ENCODE data around the gene ZC3H13.
A peak's percentile ranks its signal among the peaks of the same experiment; 100 is the strongest.

The ZC3H13 gene

GRCh38 chr13:46052319-46053161, at the start of gene ZC3H13:
Gene ZC3H13, minus strand, starts transcription at chr13:46052746. Its CDS starts 7,239 bp downstream, at chr13:46045507.
- Mint-ChIP-seq H3K4me1 (peaks cover 42% of the 10 kb centered on the region), H3K36me3 (ENCODE audit: low read depth) (peaks cover 3% of the 10 kb centered on the region), H3K4me3 (peak within 1 kb of the TSS; percentile 87), H3K9me3 (no peaks in the 10 kb centered on the region), H3K27ac (peak within 1 kb of the TSS; percentile 94), H3K27me3 (peaks cover 4% of the 10 kb centered on the region)
- ATAC-seq (peak; percentile 100), DNase-seq (peak; percentile 90)

- Mint-ChIP-seq H3K27ac (no peak overlapping the region), H3K4me1 (peaks cover 8% of the 10 kb centered on the region), H3K27me3 (no peaks in the 10 kb centered on the region), H3K4me3 (no peak overlapping the region), H3K9me3 (no peaks in the 10 kb centered on the region), H3K36me3 (ENCODE audit: low read depth) (no peaks in the 10 kb centered on the region)
- no peak for DNase-seq
- no peak for ATAC-seq
Observed at GRCh38 chr13:46102255-46102605, 49.7 kb upstream of the ZC3H13 start.

GRCh38 chr13:46101484-46102254, 49.1 kb upstream of the ZC3H13 start:
- Mint-ChIP-seq H3K27me3 (no peaks in the 10 kb centered on the region), H3K27ac (no peak overlapping the region), H3K4me3 (no peak overlapping the region), H3K9me3 (no peaks in the 10 kb centered on the region), H3K4me1 (peaks cover 3% of the 10 kb centered on the region), H3K36me3 (ENCODE audit: low read depth) (no peaks in the 10 kb centered on the region)
- DNase-seq (no peak), ATAC-seq (no peak)

- no peaks in the 10 kb centered on the region for H3K36me3 Mint-ChIP-seq (ENCODE audit: low read depth)
- H3K4me1 Mint-ChIP-seq: peaks cover 2% of the 10 kb centered on the region
- ATAC-seq: no peak
- peaks cover 2% of the 10 kb centered on the region for H3K27me3 Mint-ChIP-seq
- H3K9me3 Mint-ChIP-seq: no peaks in the 10 kb centered on the region
- H3K4me3 Mint-ChIP-seq: no peak overlapping the region
- no peak overlapping the region for H3K27ac Mint-ChIP-seq
- no peak for DNase-seq
Observed at GRCh38 chr13:46101002-46101401, 48.5 kb upstream of the ZC3H13 start.

- no peaks in the 10 kb centered on the region for H3K9me3 Mint-ChIP-seq
- DNase-seq (no peak), ATAC-seq (no peak)
- no peak overlapping the region for H3K27ac Mint-ChIP-seq
- peaks cover 2% of the 10 kb centered on the region for H3K4me1 Mint-ChIP-seq
- H3K36me3 Mint-ChIP-seq (ENCODE audit: low read depth): no peaks in the 10 kb centered on the region
- no peak overlapping the region for H3K4me3 Mint-ChIP-seq
- peaks cover 2% of the 10 kb centered on the region for H3K27me3 Mint-ChIP-seq
Observed at GRCh38 chr13:46100191-46100815, 47.8 kb upstream of the ZC3H13 start.

- Mint-ChIP-seq H3K36me3 (ENCODE audit: low read depth) (no peaks in the 10 kb centered on the region), H3K9me3 (no peaks in the 10 kb centered on the region), H3K27me3 (peaks cover 2% of the 10 kb centered on the region), H3K27ac (no peak overlapping the region), H3K4me1 (peaks cover 2% of the 10 kb centered on the region), H3K4me3 (no peak overlapping the region)
- ATAC-seq: no peak
- no peak for DNase-seq
Observed at GRCh38 chr13:46097663-46098062, 45.1 kb upstream of the ZC3H13 start.

GRCh38 chr13:46097015-46097414, 44.5 kb upstream of the ZC3H13 start:
- ATAC-seq: no peak
- DNase-seq: no peak
- Mint-ChIP-seq H3K4me1 (peaks cover 2% of the 10 kb centered on the region), H3K27me3 (peaks cover 4% of the 10 kb centered on the region), H3K9me3 (no peaks in the 10 kb centered on the region), H3K36me3 (ENCODE audit: low read depth) (no peaks in the 10 kb centered on the region), H3K27ac (no peak overlapping the region), H3K4me3 (no peak overlapping the region)

- Mint-ChIP-seq H3K27me3 (peaks cover 4% of the 10 kb centered on the region), H3K4me3 (no peak overlapping the region), H3K36me3 (ENCODE audit: low read depth) (no peaks in the 10 kb centered on the region), H3K27ac (no peak overlapping the region), H3K9me3 (no peaks in the 10 kb centered on the region), H3K4me1 (no peaks in the 10 kb centered on the region)
- ATAC-seq: no peak
- no peak for DNase-seq
Observed at GRCh38 chr13:46094478-46094877, 41.9 kb upstream of the ZC3H13 start.

GRCh38 chr13:46088821-46089562, 36.4 kb upstream of the ZC3H13 start:
- ATAC-seq: no peak
- Mint-ChIP-seq H3K27me3 (peaks cover 2% of the 10 kb centered on the region), H3K4me3 (no peak overlapping the region), H3K27ac (no peak overlapping the region), H3K4me1 (no peaks in the 10 kb centered on the region), H3K36me3 (ENCODE audit: low read depth) (no peaks in the 10 kb centered on the region), H3K9me3 (no peaks in the 10 kb centered on the region)
- no peak for DNase-seq

GRCh38 chr13:46087481-46087880, 34.9 kb upstream of the ZC3H13 start:
- Mint-ChIP-seq H3K36me3 (ENCODE audit: low read depth) (no peaks in the 10 kb centered on the region), H3K4me3 (no peak overlapping the region), H3K4me1 (no peaks in the 10 kb centered on the region), H3K27ac (no peak overlapping the region), H3K9me3 (no peaks in the 10 kb centered on the region), H3K27me3 (peaks cover 2% of the 10 kb centered on the region)
- ATAC-seq (no peak), DNase-seq (no peak)

GRCh38 chr13:46086985-46087384, 34.4 kb upstream of the ZC3H13 start:
- Mint-ChIP-seq H3K4me3 (no peak overlapping the region), H3K36me3 (ENCODE audit: low read depth) (no peaks in the 10 kb centered on the region), H3K4me1 (no peaks in the 10 kb centered on the region), H3K27ac (no peak overlapping the region), H3K27me3 (no peaks in the 10 kb centered on the region), H3K9me3 (no peaks in the 10 kb centered on the region)
- ATAC-seq: no peak
- DNase-seq: no peak

GRCh38 chr13:46086421-46086922, 33.9 kb upstream of the ZC3H13 start:
- ATAC-seq (no peak), DNase-seq (no peak)
- no peak overlapping the region for H3K4me3 Mint-ChIP-seq
- no peak overlapping the region for H3K27ac Mint-ChIP-seq
- no peaks in the 10 kb centered on the region for H3K27me3 Mint-ChIP-seq
- H3K4me1 Mint-ChIP-seq: no peaks in the 10 kb centered on the region
- no peaks in the 10 kb centered on the region for H3K36me3 Mint-ChIP-seq (ENCODE audit: low read depth)
- no peaks in the 10 kb centered on the region for H3K9me3 Mint-ChIP-seq

GRCh38 chr13:46085737-46086136, 33.2 kb upstream of the ZC3H13 start:
- Mint-ChIP-seq H3K27ac (no peak overlapping the region), H3K36me3 (ENCODE audit: low read depth) (no peaks in the 10 kb centered on the region), H3K27me3 (no peaks in the 10 kb centered on the region), H3K4me3 (no peak overlapping the region), H3K9me3 (no peaks in the 10 kb centered on the region), H3K4me1 (no peaks in the 10 kb centered on the region)
- DNase-seq (no peak), ATAC-seq (no peak)

GRCh38 chr13:46082324-46082723, 29.8 kb upstream of the ZC3H13 start:
- no peak for DNase-seq
- H3K36me3 Mint-ChIP-seq (ENCODE audit: low read depth): no peaks in the 10 kb centered on the region

More at GRCh38 chr13:46082324-46082723, 29.8 kb upstream of the ZC3H13 start:
- no peaks in the 10 kb centered on the region for H3K9me3 Mint-ChIP-seq
- ATAC-seq: no peak
- no peak overlapping the region for H3K27ac Mint-ChIP-seq
- H3K4me1 Mint-ChIP-seq: peaks cover 11% of the 10 kb centered on the region
- H3K4me3 Mint-ChIP-seq: no peak overlapping the region
- no peaks in the 10 kb centered on the region for H3K27me3 Mint-ChIP-seq

Data from activated naive CD8-positive, alpha-beta T cell treated with anti-CD3 and anti-CD28 coated beads, Interleukin-2, amount 50 U/mL, for 24 hours (primary cell).